Kidney tubule cell (primary cell): ENCODE data around the gene ENOSF1.

Experiments
- DNase-seq: peaks from one replicate; pipeline ENCODE4 v3.0.0-alpha.2; 2018; ENCODE audit warnings: low spot score

ENOSF1 gene

GRCh38 chr18:673317-673716 is 39.1 kb downstream of the ENOSF1 start:
- DNase-seq = no peak

GRCh38 chr18:671405-671804 is 41.0 kb downstream of the ENOSF1 start:
- DNase-seq = no peak

- DNase-seq = no peak
Observed at GRCh38 chr18:670522-670921, 41.9 kb downstream of the ENOSF1 start.

GRCh38 chr18:669077-669476 is 43.4 kb downstream of the ENOSF1 start:
- DNase-seq = no peak

DNA sequence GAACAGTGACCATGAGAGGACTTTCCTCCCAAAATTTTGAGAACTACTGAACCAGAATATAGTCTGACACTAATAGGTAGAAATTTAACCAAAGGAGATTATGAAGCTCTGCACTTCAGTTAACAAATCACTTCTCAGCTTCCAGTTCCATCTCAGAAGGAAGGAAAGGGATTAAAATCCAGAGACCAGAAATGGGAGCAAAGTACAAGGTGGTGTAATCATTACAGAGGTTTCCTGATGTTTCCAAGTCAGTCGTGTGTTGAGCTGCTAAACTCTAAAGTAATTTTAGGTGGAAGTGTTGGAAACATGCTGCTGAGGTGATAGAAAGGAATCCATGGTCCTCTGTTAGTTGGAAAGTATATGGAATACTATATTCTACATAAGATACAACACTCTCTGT is 44.2 kb downstream of the ENOSF1 start:
- DNase-seq = no peak

DNA sequence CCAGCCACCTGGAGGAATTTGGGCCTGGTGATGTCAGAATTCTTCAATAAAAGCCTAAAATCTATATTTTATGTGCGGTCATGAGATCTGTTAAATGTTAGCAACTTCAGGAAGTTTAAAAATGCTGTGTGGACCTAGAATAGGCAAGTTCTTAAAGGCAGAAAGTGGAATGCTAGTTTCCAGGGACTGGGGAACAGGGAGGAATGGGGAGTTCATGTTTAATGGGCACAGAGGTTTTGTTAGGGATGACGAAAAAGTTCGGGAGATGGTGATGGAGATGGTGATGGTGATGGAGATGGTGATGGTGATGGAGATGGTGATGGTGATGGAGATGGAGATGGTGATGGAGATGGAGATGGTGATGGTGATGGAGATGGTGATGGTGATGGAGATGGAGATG is 45.8 kb downstream of the ENOSF1 start:
- no peak for DNase-seq

GRCh38 chr18:666177-666576 is 46.3 kb downstream of the ENOSF1 start:
- no peak for DNase-seq

GRCh38 chr18:662197-662596 is 50.2 kb downstream of the ENOSF1 start:
- DNase-seq = no peak

DNA sequence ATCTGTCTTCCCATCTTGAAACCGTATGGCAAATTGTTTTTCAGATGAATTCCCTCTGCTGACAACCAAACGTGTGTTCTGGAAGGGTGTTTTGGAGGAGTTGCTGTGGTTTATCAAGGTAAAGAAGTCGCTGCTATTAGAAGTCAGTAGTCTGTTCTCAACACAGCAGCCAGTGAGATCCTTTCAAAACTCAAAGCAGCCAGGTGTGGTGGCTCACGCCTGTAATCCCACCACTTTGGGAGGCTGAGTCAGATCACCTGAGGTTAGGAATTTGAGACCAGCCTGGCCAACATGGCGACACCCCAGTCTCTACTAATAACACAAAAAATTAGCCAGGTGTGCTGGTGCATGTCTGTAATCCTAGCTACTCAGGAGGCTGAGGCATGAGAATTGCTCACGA is 52.8 kb downstream of the ENOSF1 start:
- DNase-seq = no peak

DNA sequence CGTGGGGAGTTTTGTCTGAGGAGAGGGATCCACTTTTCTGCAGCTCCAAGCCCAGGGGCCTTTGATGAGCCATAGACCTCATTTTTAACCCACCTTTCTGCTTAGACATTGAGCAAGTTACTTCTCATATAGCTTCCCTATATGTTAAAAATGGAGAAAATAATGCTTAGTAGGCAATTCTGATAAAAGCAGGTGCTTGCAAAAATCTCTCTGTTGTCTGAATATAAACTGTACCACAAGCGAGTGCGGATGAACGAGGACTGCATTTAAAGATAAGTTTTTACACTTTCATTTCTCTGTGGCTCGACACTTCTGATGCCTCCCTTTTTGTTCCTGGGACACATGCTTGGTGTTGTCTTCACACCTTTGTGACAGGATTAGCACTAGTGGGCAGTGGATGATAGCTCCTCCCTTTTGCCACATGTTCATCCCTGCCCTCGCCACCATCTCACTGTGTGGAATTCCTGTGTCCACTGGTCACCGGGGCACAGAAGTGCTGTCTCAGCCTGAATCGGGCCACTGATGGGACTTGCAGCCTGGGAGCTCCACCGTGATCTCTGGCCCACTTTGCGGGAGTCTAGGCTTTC is 53.4 kb downstream of the ENOSF1 start:
- DNase-seq = no peak

GRCh38 chr18:658001-658946 is 54.2 kb downstream of the ENOSF1 start:
- DNase-seq = peak; percentile 91

GRCh38 chr18:657311-658000 is 55.0 kb downstream of the ENOSF1 start, which contains the start of gene TYMS:
TYMS (plus strand) TSS chr18:657653; CDS start chr18:657743, 90 bp downstream.
- peak; percentile 80 for DNase-seq

GRCh38 chr18:655445-655844 is 57.0 kb downstream of the ENOSF1 start:
- no peak for DNase-seq

GRCh38 chr18:654601-655000 is 57.8 kb downstream of the ENOSF1 start:
- no peak for DNase-seq

DNA sequence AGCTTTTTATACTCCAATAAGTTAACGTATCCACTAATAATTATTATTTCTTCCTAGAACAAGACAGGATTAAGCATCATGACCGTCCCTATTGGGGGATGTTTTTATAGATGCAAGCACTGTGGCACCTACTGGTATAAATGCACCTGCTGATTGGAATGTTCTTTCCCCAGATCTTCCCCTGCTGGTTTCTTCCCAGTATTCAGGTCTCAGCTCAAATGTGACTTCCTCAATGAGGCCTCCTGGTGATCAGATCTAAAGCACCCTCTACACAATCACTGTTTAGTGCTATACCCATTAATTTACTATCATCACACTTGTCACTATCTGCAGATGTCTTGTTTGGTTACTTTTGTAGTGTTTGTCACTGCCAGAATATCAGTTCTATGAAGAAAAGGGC is 58.9 kb downstream of the ENOSF1 start:
- no peak for DNase-seq

DNA sequence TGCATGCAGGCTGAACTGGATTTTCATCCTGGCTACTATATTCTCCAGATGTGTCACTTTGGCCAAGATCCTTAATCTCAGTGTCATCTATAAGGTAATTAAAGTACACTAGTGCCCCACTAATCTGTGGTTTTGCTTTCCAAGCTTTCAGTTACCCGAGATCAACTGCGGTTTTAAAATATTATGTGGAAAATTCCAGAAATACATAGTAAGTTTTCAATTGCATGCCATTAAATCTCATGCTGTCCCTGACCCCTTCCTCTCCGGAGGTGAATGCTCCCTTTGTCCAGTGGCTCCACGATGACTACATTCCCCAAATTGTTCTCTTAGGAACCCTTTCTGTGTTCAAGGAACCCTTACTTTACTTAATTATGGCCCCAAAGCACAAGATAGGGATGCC is 60.3 kb downstream of the ENOSF1 start:
- no peak for DNase-seq

DNA sequence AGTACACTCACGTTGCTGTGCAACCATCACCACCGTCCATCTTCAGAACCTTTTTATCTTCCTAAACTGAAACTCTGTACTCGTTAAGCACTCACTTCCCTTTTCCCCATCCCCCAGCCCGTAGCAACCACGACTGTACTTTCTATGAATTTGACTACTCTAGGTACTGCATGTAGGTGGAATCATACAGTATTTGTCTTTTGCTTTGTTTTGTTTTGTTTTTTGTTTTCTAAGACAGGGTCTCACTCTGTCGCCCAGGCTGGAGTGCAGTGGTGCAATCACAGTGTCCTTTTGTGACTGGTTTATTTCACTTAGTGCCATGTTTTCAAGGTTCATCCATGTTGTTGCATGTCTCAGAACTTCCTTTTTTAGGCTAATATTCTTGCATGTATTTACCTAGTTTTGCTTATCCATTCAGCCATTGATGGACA is 62.0 kb downstream of the ENOSF1 start:
- no peak for DNase-seq

DNA sequence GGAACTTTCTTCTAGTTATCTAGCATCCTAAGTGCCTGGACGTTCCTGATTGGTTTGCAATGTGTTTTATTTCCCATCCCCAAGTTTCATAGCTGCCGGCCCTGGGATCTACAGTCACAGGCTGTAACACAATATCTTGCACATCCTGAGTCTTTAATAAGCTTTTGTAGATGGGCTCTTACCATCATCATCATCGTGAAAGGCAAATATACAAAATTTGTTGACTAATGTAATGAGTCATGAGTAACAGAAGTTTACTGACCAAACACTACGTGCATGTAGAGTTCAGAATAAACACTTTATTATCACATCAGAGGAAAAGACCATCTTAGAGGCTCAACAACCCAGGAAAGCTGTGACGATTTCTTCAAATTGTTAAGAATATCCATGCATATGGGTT is 63.1 kb downstream of the ENOSF1 start:
- DNase-seq = no peak

GRCh38 chr18:647304-647703 is 65.1 kb downstream of the ENOSF1 start:
- DNase-seq = no peak

DNA sequence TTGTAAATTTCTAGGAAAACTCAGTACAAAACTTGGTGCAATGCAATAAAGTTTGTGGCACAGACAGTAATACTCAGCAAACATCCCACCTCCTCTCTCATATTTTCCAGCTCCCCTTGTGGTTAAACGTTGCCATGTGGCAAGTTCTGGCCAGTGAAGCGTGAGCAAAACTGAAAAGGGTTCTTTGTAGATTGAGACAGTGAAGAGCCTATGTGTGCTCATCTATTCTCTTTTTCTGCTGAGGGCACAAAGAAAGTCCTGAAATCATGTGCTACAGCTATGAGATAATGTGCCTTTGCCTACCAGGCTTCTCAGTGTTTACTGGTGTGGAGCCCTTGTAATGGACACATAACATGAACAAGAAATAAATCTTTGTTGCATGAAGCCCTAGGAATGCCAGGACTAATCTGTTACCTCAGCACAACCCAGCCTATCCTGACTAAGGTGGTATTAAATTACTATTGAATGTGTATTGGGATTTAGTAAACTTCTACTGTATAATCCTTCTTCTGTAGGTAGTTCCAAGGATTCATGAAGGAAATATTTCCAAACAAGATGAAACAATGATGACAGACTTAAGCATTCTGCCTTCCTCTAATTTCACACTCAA is 67.9 kb downstream of the ENOSF1 start:
- peak; percentile 66 for DNase-seq

- DNase-seq = no peak
Observed at GRCh38 chr18:641224-641623, 71.2 kb downstream of the ENOSF1 start.

GRCh38 chr18:635171-635570 is 77.3 kb downstream of the ENOSF1 start:
- no peak for DNase-seq
